Stimulated activated CD4-positive, alpha-beta T cell treated with anti-CD3 and anti-CD28 coated beads, Interleukin-1b, Interleukin-23, amount 100 ng/mL, for 24 hours (primary cell): ENCODE results near the gene SLAIN2.

ENCODE experiments used
- DNase-seq, 4 experiments: peaks; one replicate each; pipeline ENCODE4 v3.0.0-alpha.2; 2020; ENCODE audit warnings: low read depth in 4 of 4, low spot score in 1 of 4

The SLAIN2 gene

GRCh38 chr4:48369248-48369647 lies 27.9 kb downstream of the SLAIN2 start:
- no peak for DNase-seq

GRCh38 chr4:48369771-48370170 lies 28.4 kb downstream of the SLAIN2 start:
- DNase-seq, result no peak

- DNase-seq, result no peak
These were observed 29.2 kb downstream of the SLAIN2 start for GRCh38 chr4:48370260-48371134.

GRCh38 chr4:48372272-48372671 lies 30.9 kb downstream of the SLAIN2 start:
- no peak for DNase-seq

- DNase-seq, result no peak
These were observed 34.4 kb downstream of the SLAIN2 start for GRCh38 chr4:48375651-48376304.

GRCh38 chr4:48379587-48380180 lies 38.4 kb downstream of the SLAIN2 start:
- DNase-seq, result no peak

GRCh38 chr4:48380583-48381167 lies 39.3 kb downstream of the SLAIN2 start:
- no peak for DNase-seq

- no peak for DNase-seq
These were observed 47.3 kb downstream of the SLAIN2 start for GRCh38 chr4:48388525-48389154.

- no peak for DNase-seq
These were observed 54.7 kb downstream of the SLAIN2 start for GRCh38 chr4:48396043-48396442.

- DNase-seq, result no peak
These were observed 59.1 kb downstream of the SLAIN2 start for GRCh38 chr4:48400416-48400815.

GRCh38 chr4:48403358-48403757 lies 62.0 kb downstream of the SLAIN2 start:
- no peak for DNase-seq

GRCh38 chr4:48403779-48404178 lies 62.5 kb downstream of the SLAIN2 start:
- no peak for DNase-seq

- DNase-seq, result no peak
These were observed 64.6 kb downstream of the SLAIN2 start for GRCh38 chr4:48405924-48406323.

GRCh38 chr4:48409203-48409602 lies 67.9 kb downstream of the SLAIN2 start:
- DNase-seq, result no peak

GRCh38 chr4:48410812-48411211 lies 69.5 kb downstream of the SLAIN2 start:
- DNase-seq, result no peak

GRCh38 chr4:48420144-48420543 lies 78.8 kb downstream of the SLAIN2 start:
- no peak for DNase-seq

GRCh38 chr4:48421101-48421500 lies 79.8 kb downstream of the SLAIN2 start:
- DNase-seq, result no peak

GRCh38 chr4:48428926-48429325 lies 87.6 kb downstream of the SLAIN2 start:
- no peak for DNase-seq

- DNase-seq, result no peak
These were observed 88.6 kb downstream of the SLAIN2 start for GRCh38 chr4:48429709-48430474.

GRCh38 chr4:48431401-48431800 lies 90.1 kb downstream of the SLAIN2 start:
- no peak for DNase-seq

- no peak for DNase-seq
These were observed 90.7 kb downstream of the SLAIN2 start for GRCh38 chr4:48432017-48432416.
